B cell (primary cell): ENCODE measurements around the gene ABCB4. TPM values are rescaled to one million over a fixed set of nuclear protein-coding genes. Genes with fewer than 3 reads are reported as not detected.

Experiments used
- ATAC-seq: fragments of 200-7000 bp; cut with Tn5 transposase; one replicate; pipeline ENCODE4 v1.10.0; 2021; ENCODE audit warnings: low read depth, mild to moderate bottlenecking, moderate number of reproducible peaks, moderate library complexity
- CTCF ChIA-PET: fragments of 350-600 bp; sonication (Branson Sonifier 250); formaldehyde crosslinking; loops from one replicate; lab custom pipeline; 2021; ENCODE audit warnings: antibody characterized with exemption, inconsistent platforms; lab: Charles Lee
- POLR2A ChIA-PET: fragments of 350-600 bp; sonication (Branson Sonifier 250); formaldehyde crosslinking; loops from one replicate; lab custom pipeline; 2021; ENCODE audit warnings: antibody characterized with exemption; lab: Charles Lee
- DNase-seq: peaks from one replicate; pipeline ENCODE4 v3.0.0; 2013
- H2AFZ ChIP-seq: 2 replicates; pipeline ENCODE4 v1.6.1; 2012; ENCODE audit warnings: mild to moderate bottlenecking, low read depth, low read length; ENCODE audit not compliant: insufficient read depth, poor library complexity, severe bottlenecking
- H3K27ac ChIP-seq, 2 donors: 1 replicate in 1 of 2; 2 replicates in 1 of 2; pipeline ENCODE4 v1.5.1; 2012 to 2013; ENCODE audit warnings: low read length in 2 of 2, mild to moderate bottlenecking in 2 of 2, moderate library complexity in 1 of 2
- H3K27me3 ChIP-seq, 4 experiments: fragments of 200-600 bp in 1 of 4; sonication (generic) in 1 of 4; replicated peaks in 1 of 4; 1 replicate in 2 of 4; 2 replicates in 2 of 4; pipeline versions ENCODE4 v1.6.1 to v1.7.0; 2013 to 2016; ENCODE audit warnings: low read length in 3 of 4, mild to moderate bottlenecking in 2 of 4, mixed read lengths in 1 of 4, moderate library complexity in 1 of 4; ENCODE audit not compliant: insufficient read depth in 4 of 4, control insufficient read depth in 3 of 4; ENCODE audit errors: control extremely low read depth in 1 of 4
- H3K36me3 ChIP-seq, 2 experiments: replicated peaks in 1 of 2; 1 replicate in 1 of 2; 2 replicates in 1 of 2; pipeline versions ENCODE4 v1.6.1 to v1.7.1; 2013; ENCODE audit warnings: low read length in 1 of 2; ENCODE audit not compliant: insufficient read depth in 2 of 2, control insufficient read depth in 1 of 2; ENCODE audit errors: control extremely low read depth in 1 of 2, extremely low read depth in 1 of 2
- H3K4me1 ChIP-seq, 2 donors: fragments of 200-600 bp in 1 of 2; sonication (generic) in 1 of 2; 1 replicate in 1 of 2; 2 replicates in 1 of 2; pipeline versions ENCODE4 v1.5.1 to v1.6.1; 2013 to 2017; ENCODE audit warnings: low read length in 2 of 2; ENCODE audit not compliant: control insufficient read depth in 2 of 2, insufficient read depth in 2 of 2
- H3K4me2 ChIP-seq: replicated peaks from 2 replicates; pipeline ENCODE3; 2012; ENCODE audit warnings: mild to moderate bottlenecking, low read depth, low read length; ENCODE audit not compliant: poor library complexity, severe bottlenecking
- H3K4me3 ChIP-seq, 5 experiments: fragments of 200-600 bp in 1 of 5; sonication (generic) in 1 of 5; 1 replicate in 3 of 5; 2 replicates in 2 of 5; pipeline versions ENCODE4 v1.5.1 to v1.7.0; 2011 to 2016; ENCODE audit warnings: low read length in 4 of 5, mild to moderate bottlenecking in 4 of 5, low read depth in 2 of 5, control low read depth in 1 of 5, moderate library complexity in 1 of 5; ENCODE audit not compliant: insufficient read depth in 1 of 5; ENCODE audit errors: control extremely low read depth in 1 of 5, extremely low read depth in 1 of 5
- H3K79me2 ChIP-seq: fragments of 200-600 bp; sonication (generic); one replicate; pipeline ENCODE4 v1.6.0; 2016; ENCODE audit warnings: low read length; ENCODE audit not compliant: control insufficient read depth, insufficient read depth
- H3K9ac ChIP-seq: fragments of 200-600 bp; sonication (generic); 2 replicates; pipeline ENCODE4 v1.6.1; 2017; ENCODE audit warnings: mild to moderate bottlenecking, low read length, moderate library complexity
- H3K9me3 ChIP-seq, 3 donors: one replicate each; pipeline versions ENCODE4 v1.6.1 to v1.7.1; 2013; ENCODE audit warnings: low read length in 2 of 3; ENCODE audit not compliant: control insufficient read depth in 2 of 3, insufficient read depth in 1 of 3; ENCODE audit errors: control extremely low read depth in 1 of 3
- H4K20me1 ChIP-seq: 2 replicates; pipeline ENCODE4 v1.6.0; 2012; ENCODE audit warnings: mild to moderate bottlenecking, low read length; ENCODE audit not compliant: insufficient read depth, control insufficient read depth, poor library complexity, severe bottlenecking
- H3K27ac Mint-ChIP-seq: one replicate; pipeline ENCODE4 v1.8.0; 2021; ENCODE audit warnings: mixed read lengths
- H3K27me3 Mint-ChIP-seq: one replicate; pipeline ENCODE4 v1.8.0; 2021; ENCODE audit warnings: mixed read lengths
- H3K4me1 Mint-ChIP-seq: one replicate; pipeline ENCODE4 v1.8.0; 2021; ENCODE audit warnings: mixed read lengths
- H3K4me3 Mint-ChIP-seq: one replicate; pipeline ENCODE4 v1.8.0; 2021; ENCODE audit warnings: mixed read lengths
- H3K9me3 Mint-ChIP-seq: one replicate; pipeline ENCODE4 v1.8.0; 2022; ENCODE audit warnings: mixed read lengths; ENCODE audit not compliant: insufficient read depth
- CTCF ChIP-seq: fragments of 200-600 bp; IDR thresholded peaks from one replicate; pipeline ENCODE4 v1.8.0; 2022; ENCODE audit warnings: antibody characterized with exemption, mild to moderate bottlenecking
- EZH2 ChIP-seq: IDR thresholded peaks from 2 replicates; pipeline ENCODE4 v1.6.1; 2012; ENCODE audit warnings: borderline replicate concordance, low read depth, mild to moderate bottlenecking, moderate library complexity, low read length; ENCODE audit not compliant: insufficient read depth, poor library complexity, severe bottlenecking
- WGBS: methylation state at CpG from one replicate; pipeline ENCODE4 v1.1.5; 2013; ENCODE audit warnings: missing lambda C conversion rate; ENCODE audit not compliant: insufficient coverage; 5-methylcytosine and 5-hydroxymethylcytosine counted together
- intact Hi-C: fragments of 100-400 bp; cut with micrococcal nuclease; formaldehyde crosslinking; loops from one replicate; pipeline ENCODE4 v1.10.0; 2022
- polyA plus RNA-seq: library from polyadenylated mRNA; depleted of rRNA; stranded (reverse); fragments of >200 nt; gene quantifications from 2 replicates; pipeline ENCODE4 v1.2.3, GENCODE V29; 2012
- total RNA-seq, 2 donors: library from RNA; stranded (reverse); fragments of 120-200 nt in 1 of 2; gene quantifications; 1 replicate in 1 of 2; 2 replicates in 1 of 2; pipeline versions ENCODE4 v1.2.3 to v1.2.4, GENCODE V29; 2013 to 2022

Gene ABCB4
- total and polyA plus RNA-seq, 2 donors (not counting 1 experiment from before 2014, with no cell fraction given): 16.6 to 40.0 TPM

- WGBS: 95% methylated on average over 2 of the region's 2 CpGs
Measured at GRCh38 chr7:87479951-87480350, 4.5 kb upstream of the ABCB4 start.

More at GRCh38 chr7:87479951-87480350, 4.5 kb upstream of the ABCB4 start:
- H3K79me2 ChIP-seq: peaks cover 11% of the 10 kb centered on the region
- H3K36me3 ChIP-seq: no peaks in the 10 kb centered on the region
- no peak overlapping the region for H3K4me3 ChIP-seq
- no peaks in the 10 kb centered on the region for H3K27me3 ChIP-seq
- intact Hi-C loops: loop anchor here (10.0 kb wide), 2 partner anchors 85 to 325 kb away; partner anchors contain the start of gene DMTF1
- H2AFZ ChIP-seq: no peak overlapping the region
- ATAC-seq (no peak), DNase-seq (no peak)
- H3K4me2 ChIP-seq: no peak overlapping the region
- TF ChIP-seq CTCF (no peak), EZH2 (no peak)
- H4K20me1 ChIP-seq: no peaks in the 10 kb centered on the region
- Mint-ChIP-seq H3K4me3 (no peak overlapping the region), H3K27me3 (no peaks in the 10 kb centered on the region), H3K9me3 (no peaks in the 10 kb centered on the region), H3K4me1 (peaks cover 25% of the 10 kb centered on the region), H3K27ac (no peak overlapping the region)
- ChIA-PET POLR2A (no interaction called here), CTCF (interaction anchor here (0.7 kb wide), 1 partner anchor 25 kb away, joined by 3 read pairs; no protein-coding TSS in a partner anchor)
- no peaks in the 10 kb centered on the region for H3K9me3 ChIP-seq
- peaks cover 15 to 23% of the 10 kb centered on the region in 2 donors for H3K4me1 ChIP-seq
- no peak overlapping the region for H3K9ac ChIP-seq
- no peak overlapping the region for H3K27ac ChIP-seq
